Measurements from ENCODE around the gene MAFG. TPM values are rescaled to one million over a fixed set of nuclear protein-coding genes. Genes with fewer than 3 reads are reported as not detected.
A peak's percentile ranks its signal among the peaks of the same experiment; 100 is the strongest.

Gene MAFG
- total and polyA plus RNA-seq, 9 of the 15 experiments (the other 6 are each of a cell fraction or from before 2014, with no cell fraction given), result 1.1 to 58.1 (median 24.9) TPM

- no peak for TF ChIP-seq SIX5 (IDR thresholded peaks at IDR 0.05; ENCODE audit: borderline replicate concordance in 1 of 2, insufficient read depth in 1 of 2, low read depth in 1 of 2, low read length in 2 of 2)
- peak; percentile 67 to 74 for TF ChIP-seq MNT (conservative IDR thresholded peaks at IDR 0.05)
- peak; percentile 51; the same call in 1 of the 2 replicates for TF ChIP-seq FOSL1 (tag; conservative IDR thresholded peaks at IDR 0.05)
- TF ChIP-seq MXI1 (IDR thresholded peaks at IDR 0.05; ENCODE audit: low read depth, low read length), result no peak; the same call in 1 of the 2 replicates
- peak; percentile 17; the same call in 1 of the 2 replicates for TF ChIP-seq NR2C2 (CRISPR knock-in tag; IDR thresholded peaks at IDR 0.05)
- peak; percentile 95 for TF ChIP-seq NR2C2 (tag; IDR thresholded peaks at IDR 0.05)
- 0 out of 4 replicates have a peak, but pooled peaks of 1 of the 2 experiments have one; percentile 9 for TF ChIP-seq NRF1 (conservative IDR thresholded peaks at IDR 0.05 in 1 of 2, IDR thresholded peaks at IDR 0.05 in 1 of 2)
- peak; percentile 21 for TF ChIP-seq CHD1 (IDR thresholded peaks at IDR 0.05; ENCODE audit: low read length)
- peak; percentile 49 for TF ChIP-seq EP400 (IDR thresholded peaks at IDR 0.05)
- 0 out of 2 replicates have a peak, but pooled peaks have one; percentile 23 for TF ChIP-seq KLF6 (CRISPR knock-in tag; IDR thresholded peaks at IDR 0.05; ENCODE audit: borderline replicate concordance)
- 0 out of 2 replicates have a peak, but pooled peaks have one; percentile 19 for TF ChIP-seq CREM (IDR thresholded peaks at IDR 0.05; ENCODE audit: low read depth)
- peak; percentile 47; the same call in 1 of the 2 replicates for TF ChIP-seq CTBP1 (IDR thresholded peaks at IDR 0.05; ENCODE audit: borderline replicate concordance)
- no peak for TF ChIP-seq HOMEZ (CRISPR knock-in tag; IDR thresholded peaks at IDR 0.05)
- TF ChIP-seq UBTF (IDR thresholded peaks at IDR 0.05; ENCODE audit: borderline replicate concordance in 1 of 2, low read depth in 2 of 2, low read length in 2 of 2), result peak in 1 of 2 experiments; percentile 35; a peak in 1 of 4 replicates
- no peak for TF ChIP-seq ETV6 (IDR thresholded peaks at IDR 0.05; ENCODE audit: borderline replicate concordance in 1 of 2, low read depth in 2 of 2, low read length in 1 of 2)
- 0 out of 2 replicates have a peak, but pooled peaks have one; percentile 23 for TF ChIP-seq ETV6 (CRISPR knock-in tag; IDR thresholded peaks at IDR 0.05; ENCODE audit: borderline replicate concordance)
- no peak for TF ChIP-seq DACH1 (IDR thresholded peaks at IDR 0.05; ENCODE audit: partially characterized antibody)
- TF ChIP-seq IFI16 (CRISPR knock-in tag; IDR thresholded peaks at IDR 0.05), result no peak
- no peak for TF ChIP-seq KAT2B (IDR thresholded peaks at IDR 0.05; ENCODE audit: low read depth, low read length)
- TF ChIP-seq BHLHE40 (IDR thresholded peaks at IDR 0.05; ENCODE audit: low read length), result peak; percentile 95
- no peak for TF ChIP-seq KDM4B (IDR thresholded peaks at IDR 0.05; ENCODE audit: borderline replicate concordance in 2 of 2, low read depth in 1 of 2)
- TF ChIP-seq CBFA2T3 (IDR thresholded peaks at IDR 0.05), result no peak
These were observed 17.3 kb downstream of the MAFG start (continued) for GRCh38 chr17:81909966-81910839.
